K562 (cell line): Measurements from ENCODE around the gene BAK1. TPM values are rescaled to one million over a fixed set of nuclear protein-coding genes. Genes with fewer than 3 reads are reported as not detected.
A peak's percentile ranks its signal among the peaks of the same experiment; 100 is the strongest.

Experiments
- BHLHE40 ChIP-seq: IDR thresholded peaks from 2 replicates; pipeline ENCODE4 v1.6.1; 2011; ENCODE audit warnings: low read length, improper control_type of control experiment
- ETS2 ChIP-seq: IDR thresholded peaks from 2 replicates; pipeline ENCODE4 v1.6.1; 2016; ENCODE audit warnings: borderline replicate concordance, missing genetic modification characterization, mild to moderate bottlenecking, moderate library complexity, missing compliant biosample characterization; ENCODE audit not compliant: poor library complexity, severe bottlenecking
- HLTF ChIP-seq: fragments of 450-650 bp; IDR thresholded peaks from 2 replicates; pipeline ENCODE4 v1.6.1; 2016
- KDM2B ChIP-seq: fragments of 250-450 bp; sonication (Bioruptor Pico); IDR thresholded peaks from 2 replicates; pipeline ENCODE4 v1.8.0; 2021; ENCODE audit warnings: mild to moderate bottlenecking, moderate library complexity
- KLF16 ChIP-seq: IDR thresholded peaks from 2 replicates; pipeline ENCODE4 v1.6.1; 2016; ENCODE audit warnings: antibody characterized with exemption
- MCM7 ChIP-seq, 2 experiments: fragments of 450-650 bp; IDR thresholded peaks; 2 replicates each; pipeline ENCODE4 v1.6.1; 2016 to 2018
- NFE2 ChIP-seq: IDR thresholded peaks from 2 replicates; pipeline ENCODE4 v1.6.1; 2014; ENCODE audit warnings: antibody characterized with exemption, low read depth
- NR4A1 ChIP-seq, 2 experiments: fragments of 250-450 bp in 1 of 2; fragments of 450-650 bp in 1 of 2; sonication (Bioruptor Pico) in 1 of 2; IDR thresholded peaks; 2 replicates each; pipeline versions ENCODE4 v1.4.0 to v1.6.1; 2016 to 2020; ENCODE audit warnings: mild to moderate bottlenecking in 2 of 2, missing compliant biosample characterization in 1 of 2, missing genetic modification characterization in 1 of 2, moderate library complexity in 1 of 2
- NRF1 ChIP-seq, 2 experiments: fragments of 450-650 bp; IDR thresholded peaks in 1 of 2; conservative IDR thresholded peaks in 1 of 2; 2 replicates each; pipeline ENCODE4 v1.6.1; 2014; ENCODE audit warnings: mild to moderate bottlenecking in 2 of 2
- PCBP1 ChIP-seq: fragments of 200-400 bp; formaldehyde crosslinking; IDR thresholded peaks from 2 replicates; pipeline ENCODE4 v1.6.1; 2018; ENCODE audit warnings: mild to moderate bottlenecking, low read depth, low read length; ENCODE audit not compliant: poor library complexity, severe bottlenecking
- RB1 ChIP-seq: fragments of 450-650 bp; IDR thresholded peaks from 2 replicates; pipeline ENCODE4 v1.6.1; 2017; ENCODE audit warnings: low read depth, mild to moderate bottlenecking
- RBM14 ChIP-seq: fragments of 200-400 bp; formaldehyde crosslinking; IDR thresholded peaks from 2 replicates; pipeline ENCODE4 v1.6.1; 2018; ENCODE audit warnings: low read depth, mild to moderate bottlenecking, low read length, moderate library complexity, borderline replicate concordance; ENCODE audit not compliant: insufficient read depth
- SIN3B ChIP-seq: fragments of 450-650 bp; IDR thresholded peaks from 2 replicates; pipeline ENCODE4 v1.6.1; 2017; ENCODE audit warnings: low read depth, mild to moderate bottlenecking, moderate library complexity
- TAF1 ChIP-seq: IDR thresholded peaks from 2 replicates; pipeline ENCODE4 v1.6.1; 2011; ENCODE audit warnings: mild to moderate bottlenecking, low read length, moderate library complexity; ENCODE audit not compliant: insufficient read depth, control insufficient read depth, severe bottlenecking; ENCODE audit errors: extremely low read depth
- TRIM28 ChIP-seq: fragments of 450-650 bp; IDR thresholded peaks from 2 replicates; pipeline ENCODE4 v1.6.1; 2017
- ZBTB17 ChIP-seq: fragments of 450-650 bp; formaldehyde crosslinking; IDR thresholded peaks from 2 replicates; pipeline ENCODE4 v1.4.0; 2020; ENCODE audit warnings: mild to moderate bottlenecking
- ZBTB8A ChIP-seq: fragments of 450-650 bp; IDR thresholded peaks from 2 replicates; pipeline ENCODE4 v1.6.1; 2018; ENCODE audit warnings: mild to moderate bottlenecking, moderate library complexity; ENCODE audit not compliant: partially characterized antibody
- ZNF224 ChIP-seq: sonication (generic); formaldehyde crosslinking; IDR thresholded peaks from 2 replicates; pipeline ENCODE4 v1.8.0; 2022; ENCODE audit warnings: mild to moderate bottlenecking, missing genetic modification reagents
- ZNF436 ChIP-seq: fragments of 250-450, 450-650 bp; sonication (Bioruptor Pico); formaldehyde crosslinking; IDR thresholded peaks from 2 replicates; pipeline ENCODE4 v1.7.0; 2020; ENCODE audit warnings: mild to moderate bottlenecking
- polyA plus RNA-seq, 8 experiments: library from polyadenylated mRNA; depleted of rRNA in 4 of 8; stranded (reverse) in 5 of 8; unstranded in 3 of 8; fragments of >200 nt; fragmentation: Nextera tagmentation in 2 of 8; fragmentation: Illumina TruSeq in 1 of 8; extraction: Ambion mirVana in 2 of 8; extraction: Trizol in 1 of 8; gene quantifications; 2 replicates each; pipeline versions ENCODE4 v1.2.1 to v1.2.3, GENCODE V29; 2011 to 2014; ENCODE audit warnings: inconsistent platforms in 1 of 8, missing spikeins in 1 of 8
- total RNA-seq, 7 experiments: library from RNA; depleted of rRNA in 6 of 7; stranded (reverse); fragments of >200 nt in 6 of 7; fragmentation: Illumina TruSeq in 2 of 7; extraction: Trizol in 2 of 7; gene quantifications; 2 replicates each; pipeline versions ENCODE4 v1.2.1 to v1.2.3, GENCODE V29; 2011 to 2021; ENCODE audit warnings: low replicate concordance in 1 of 7
- TF ChIP-seq, protein P1 (sequence below): fragments of 450-650 bp; IDR thresholded peaks from 2 replicates; pipeline ENCODE4 v1.6.1; 2018; ENCODE audit not compliant: partially characterized antibody
- TF ChIP-seq, protein P2 (sequence below), 3 experiments: fragments of 200-800 bp in 1 of 3; fragments of 250-450 bp in 1 of 3; fragments of 450-650 bp in 1 of 3; sonication (Bioruptor Pico) in 1 of 3; sonication (Bioruptor generic) in 1 of 3; formaldehyde crosslinking in 1 of 3; IDR thresholded peaks; 2 replicates each; pipeline versions ENCODE4 v1.6.1 to v1.8.0; 2016 to 2022; ENCODE audit warnings: mild to moderate bottlenecking in 2 of 3, missing genetic modification characterization in 2 of 3, missing compliant biosample characterization in 1 of 3, moderate library complexity in 1 of 3

Gene BAK1
- total and polyA plus RNA-seq, 9 of the 15 experiments (the other 6 are each of a cell fraction or from before 2014, with no cell fraction given), result 5.4 to 30.7 (median 18.9) TPM

DNA sequence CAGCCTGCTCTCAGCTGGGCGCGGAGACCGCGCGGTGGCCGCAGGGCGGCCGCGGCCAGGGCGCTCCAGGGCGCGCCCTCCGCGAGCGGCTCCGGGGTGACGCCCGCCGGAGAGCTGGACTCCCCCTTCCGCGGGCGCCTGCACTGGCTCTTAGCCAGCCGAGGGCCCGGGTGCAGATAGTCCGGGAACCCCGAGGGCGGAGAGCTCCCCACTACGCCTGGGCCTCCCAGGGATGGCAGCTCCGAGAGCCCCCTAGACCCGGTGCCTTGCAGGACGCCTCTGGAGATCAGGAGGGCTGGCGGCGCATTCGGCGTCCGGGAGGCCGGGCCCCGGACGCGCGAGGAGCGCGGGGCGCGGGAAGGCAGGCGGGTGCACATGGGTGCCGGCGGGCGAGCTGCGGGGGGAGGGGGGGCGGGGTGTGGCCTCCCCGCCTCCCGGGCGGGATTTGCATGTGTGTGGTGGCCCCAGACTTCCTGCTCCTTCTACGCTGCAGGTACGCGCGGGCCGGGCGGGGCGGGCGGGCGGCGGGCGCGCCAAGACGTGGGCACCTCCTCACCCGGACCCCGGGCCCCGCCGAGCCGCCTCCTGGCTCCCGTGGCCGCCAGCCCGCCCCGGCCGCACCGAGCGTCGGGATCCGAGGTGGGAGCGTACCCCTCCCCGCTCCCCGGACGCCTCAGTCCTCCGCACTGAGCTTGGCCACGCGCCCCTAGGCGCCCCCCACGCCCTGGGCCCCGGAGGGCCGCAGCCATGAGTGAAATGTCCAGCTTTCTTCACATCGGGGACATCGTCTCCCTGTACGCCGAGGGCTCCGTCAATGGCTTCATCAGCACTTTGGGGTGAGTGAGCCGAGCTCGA, 41.0 kb upstream of the BAK1 start, which contains the start of gene ITPR3 (continued):
- TF ChIP-seq, protein P1, sequence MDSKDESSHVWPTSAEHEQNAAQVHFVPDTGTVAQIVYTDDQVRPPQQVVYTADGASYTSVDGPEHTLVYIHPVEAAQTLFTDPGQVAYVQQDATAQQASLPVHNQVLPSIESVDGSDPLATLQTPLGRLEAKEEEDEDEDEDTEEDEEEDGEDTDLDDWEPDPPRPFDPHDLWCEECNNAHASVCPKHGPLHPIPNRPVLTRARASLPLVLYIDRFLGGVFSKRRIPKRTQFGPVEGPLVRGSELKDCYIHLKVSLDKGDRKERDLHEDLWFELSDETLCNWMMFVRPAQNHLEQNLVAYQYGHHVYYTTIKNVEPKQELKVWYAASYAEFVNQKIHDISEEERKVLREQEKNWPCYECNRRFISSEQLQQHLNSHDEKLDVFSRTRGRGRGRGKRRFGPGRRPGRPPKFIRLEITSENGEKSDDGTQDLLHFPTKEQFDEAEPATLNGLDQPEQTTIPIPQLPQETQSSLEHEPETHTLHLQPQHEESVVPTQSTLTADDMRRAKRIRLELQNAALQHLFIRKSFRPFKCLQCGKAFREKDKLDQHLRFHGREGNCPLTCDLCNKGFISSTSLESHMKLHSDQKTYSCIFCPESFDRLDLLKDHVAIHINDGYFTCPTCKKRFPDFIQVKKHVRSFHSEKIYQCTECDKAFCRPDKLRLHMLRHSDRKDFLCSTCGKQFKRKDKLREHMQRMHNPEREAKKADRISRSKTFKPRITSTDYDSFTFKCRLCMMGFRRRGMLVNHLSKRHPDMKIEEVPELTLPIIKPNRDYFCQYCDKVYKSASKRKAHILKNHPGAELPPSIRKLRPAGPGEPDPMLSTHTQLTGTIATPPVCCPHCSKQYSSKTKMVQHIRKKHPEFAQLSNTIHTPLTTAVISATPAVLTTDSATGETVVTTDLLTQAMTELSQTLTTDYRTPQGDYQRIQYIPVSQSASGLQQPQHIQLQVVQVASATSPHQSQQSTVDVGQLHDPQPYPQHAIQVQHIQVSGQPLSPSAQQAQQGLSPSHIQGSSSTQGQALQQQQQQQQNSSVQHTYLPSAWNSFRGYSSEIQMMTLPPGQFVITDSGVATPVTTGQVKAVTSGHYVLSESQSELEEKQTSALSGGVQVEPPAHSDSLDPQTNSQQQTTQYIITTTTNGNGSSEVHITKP, result no peak
- TF ChIP-seq ZBTB17 (CRISPR knock-in tag) (no peak), SIN3B (0 out of 2 replicates have a peak, but pooled peaks have one; percentile 14), KDM2B (CRISPR knock-in tag) (peak; percentile 90), RBM14 (no peak), TRIM28 (no peak), RB1 (peak; percentile 89), HLTF (no peak), NRF1 (conservative IDR thresholded peaks at IDR 0.05 in 1 of 2, IDR thresholded peaks at IDR 0.05 in 1 of 2) (no peak; a peak in 2 of 4 replicates), NR4A1 (CRISPR knock-in tag; IDR thresholded peaks at IDR 0.05) (no peak), NR4A1 (tag; IDR thresholded peaks at IDR 0.05) (no peak), ZNF436 (CRISPR knock-in tag) (no peak), PCBP1 (peak; percentile 36), TAF1 (peak; percentile 63), MCM7 (IDR thresholded peaks at IDR 0.05) (no peak), NFE2 (no peak), ETS2 (tag) (no peak), BHLHE40 (no peak; the same call in 1 of the 2 replicates), ZBTB8A (no peak), KLF16 (no peak), ZNF224 (CRISPR knock-in tag) (no peak)
- TF ChIP-seq, protein P2, sequence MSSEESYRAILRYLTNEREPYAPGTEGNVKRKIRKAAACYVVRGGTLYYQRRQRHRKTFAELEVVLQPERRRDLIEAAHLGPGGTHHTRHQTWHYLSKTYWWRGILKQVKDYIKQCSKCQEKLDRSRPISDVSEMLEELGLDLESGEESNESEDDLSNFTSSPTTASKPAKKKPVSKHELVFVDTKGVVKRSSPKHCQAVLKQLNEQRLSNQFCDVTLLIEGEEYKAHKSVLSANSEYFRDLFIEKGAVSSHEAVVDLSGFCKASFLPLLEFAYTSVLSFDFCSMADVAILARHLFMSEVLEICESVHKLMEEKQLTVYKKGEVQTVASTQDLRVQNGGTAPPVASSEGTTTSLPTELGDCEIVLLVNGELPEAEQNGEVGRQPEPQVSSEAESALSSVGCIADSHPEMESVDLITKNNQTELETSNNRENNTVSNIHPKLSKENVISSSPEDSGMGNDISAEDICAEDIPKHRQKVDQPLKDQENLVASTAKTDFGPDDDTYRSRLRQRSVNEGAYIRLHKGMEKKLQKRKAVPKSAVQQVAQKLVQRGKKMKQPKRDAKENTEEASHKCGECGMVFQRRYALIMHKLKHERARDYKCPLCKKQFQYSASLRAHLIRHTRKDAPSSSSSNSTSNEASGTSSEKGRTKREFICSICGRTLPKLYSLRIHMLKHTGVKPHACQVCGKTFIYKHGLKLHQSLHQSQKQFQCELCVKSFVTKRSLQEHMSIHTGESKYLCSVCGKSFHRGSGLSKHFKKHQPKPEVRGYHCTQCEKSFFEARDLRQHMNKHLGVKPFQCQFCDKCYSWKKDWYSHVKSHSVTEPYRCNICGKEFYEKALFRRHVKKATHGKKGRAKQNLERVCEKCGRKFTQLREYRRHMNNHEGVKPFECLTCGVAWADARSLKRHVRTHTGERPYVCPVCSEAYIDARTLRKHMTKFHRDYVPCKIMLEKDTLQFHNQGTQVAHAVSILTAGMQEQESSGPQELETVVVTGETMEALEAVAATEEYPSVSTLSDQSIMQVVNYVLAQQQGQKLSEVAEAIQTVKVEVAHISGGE (CRISPR knock-in tag; IDR thresholded peaks at IDR 0.05), result peak in 1 of 3 experiments; percentile 25; a peak in 1 of 6 replicates
